OCI-LY1 (cell line): ENCODE results near the gene DNMT3A.

Source experiments
- EZH2 ChIP-seq: fragments of 200-600 bp; sonication (generic), shearing (Covaris generic); IDR thresholded peaks from 2 replicates; pipeline ENCODE4 v1.8.0; 2017; ENCODE audit warnings: borderline replicate concordance, mixed run types, mild to moderate bottlenecking, antibody characterized with exemption, low read length, moderate library complexity, mixed read lengths
- TF ChIP-seq, protein P1 (sequence below): fragments of 200-600 bp; sonication (generic), shearing (Covaris generic); IDR thresholded peaks from 2 replicates; pipeline ENCODE4 v1.5.1; 2017; ENCODE audit warnings: mild to moderate bottlenecking, antibody characterized with exemption, low read length, moderate library complexity, mixed read lengths

DNA sequence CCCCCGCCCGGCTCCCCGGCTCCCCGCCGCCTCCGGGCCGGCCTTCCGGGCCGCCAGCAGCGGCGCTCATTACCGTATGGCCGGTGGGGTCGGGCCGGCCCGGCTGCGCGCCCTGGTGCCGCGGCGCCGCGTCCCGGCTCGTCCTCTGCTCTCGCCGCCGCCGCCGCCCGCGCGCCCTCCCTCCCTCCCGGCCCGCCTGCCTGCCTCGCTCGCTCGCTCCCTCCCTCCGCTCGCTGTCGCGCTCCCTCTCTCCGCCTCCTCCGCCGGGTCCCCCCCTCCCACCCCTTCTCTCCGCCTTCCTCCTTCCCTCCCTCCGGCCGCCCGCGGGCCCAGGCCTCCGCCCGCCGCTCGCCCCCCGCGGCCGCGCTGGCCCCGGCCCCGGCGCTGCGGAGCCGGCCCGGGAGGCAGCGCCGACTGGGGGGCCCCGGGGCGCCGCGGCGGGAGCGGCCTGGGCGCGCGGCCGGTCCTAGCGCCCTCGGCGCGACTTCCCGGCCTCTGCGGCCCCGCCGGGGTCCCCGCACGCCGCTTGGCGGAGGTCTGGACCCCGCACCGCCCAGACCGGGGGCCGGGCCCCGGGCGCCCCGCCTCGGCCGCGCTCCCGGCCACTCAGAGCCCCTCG is at the start of gene DNMT3A:
- TF ChIP-seq, protein P1, sequence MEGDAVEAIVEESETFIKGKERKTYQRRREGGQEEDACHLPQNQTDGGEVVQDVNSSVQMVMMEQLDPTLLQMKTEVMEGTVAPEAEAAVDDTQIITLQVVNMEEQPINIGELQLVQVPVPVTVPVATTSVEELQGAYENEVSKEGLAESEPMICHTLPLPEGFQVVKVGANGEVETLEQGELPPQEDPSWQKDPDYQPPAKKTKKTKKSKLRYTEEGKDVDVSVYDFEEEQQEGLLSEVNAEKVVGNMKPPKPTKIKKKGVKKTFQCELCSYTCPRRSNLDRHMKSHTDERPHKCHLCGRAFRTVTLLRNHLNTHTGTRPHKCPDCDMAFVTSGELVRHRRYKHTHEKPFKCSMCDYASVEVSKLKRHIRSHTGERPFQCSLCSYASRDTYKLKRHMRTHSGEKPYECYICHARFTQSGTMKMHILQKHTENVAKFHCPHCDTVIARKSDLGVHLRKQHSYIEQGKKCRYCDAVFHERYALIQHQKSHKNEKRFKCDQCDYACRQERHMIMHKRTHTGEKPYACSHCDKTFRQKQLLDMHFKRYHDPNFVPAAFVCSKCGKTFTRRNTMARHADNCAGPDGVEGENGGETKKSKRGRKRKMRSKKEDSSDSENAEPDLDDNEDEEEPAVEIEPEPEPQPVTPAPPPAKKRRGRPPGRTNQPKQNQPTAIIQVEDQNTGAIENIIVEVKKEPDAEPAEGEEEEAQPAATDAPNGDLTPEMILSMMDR: no peak
- TF ChIP-seq EZH2: no peak
